GM18499 (cell line): ENCODE data around the gene SUFU.
A peak's percentile ranks its signal among the peaks of the same experiment; 100 is the strongest.

Experiments
- ATAC-seq: cut with Tn5 transposase; IDR thresholded peaks from one replicate; pipeline ENCODE4 v1.9.1; 2021; ENCODE audit warnings: moderate number of reproducible peaks; ENCODE audit not compliant: insufficient read depth, unreplicated experiment

Gene SUFU

GRCh38 chr10:102545265-102545871, 41.6 kb downstream of the SUFU start:
- ATAC-seq, result no peak

- no peak for ATAC-seq
Measured at GRCh38 chr10:102545997-102546396, 42.2 kb downstream of the SUFU start.

DNA sequence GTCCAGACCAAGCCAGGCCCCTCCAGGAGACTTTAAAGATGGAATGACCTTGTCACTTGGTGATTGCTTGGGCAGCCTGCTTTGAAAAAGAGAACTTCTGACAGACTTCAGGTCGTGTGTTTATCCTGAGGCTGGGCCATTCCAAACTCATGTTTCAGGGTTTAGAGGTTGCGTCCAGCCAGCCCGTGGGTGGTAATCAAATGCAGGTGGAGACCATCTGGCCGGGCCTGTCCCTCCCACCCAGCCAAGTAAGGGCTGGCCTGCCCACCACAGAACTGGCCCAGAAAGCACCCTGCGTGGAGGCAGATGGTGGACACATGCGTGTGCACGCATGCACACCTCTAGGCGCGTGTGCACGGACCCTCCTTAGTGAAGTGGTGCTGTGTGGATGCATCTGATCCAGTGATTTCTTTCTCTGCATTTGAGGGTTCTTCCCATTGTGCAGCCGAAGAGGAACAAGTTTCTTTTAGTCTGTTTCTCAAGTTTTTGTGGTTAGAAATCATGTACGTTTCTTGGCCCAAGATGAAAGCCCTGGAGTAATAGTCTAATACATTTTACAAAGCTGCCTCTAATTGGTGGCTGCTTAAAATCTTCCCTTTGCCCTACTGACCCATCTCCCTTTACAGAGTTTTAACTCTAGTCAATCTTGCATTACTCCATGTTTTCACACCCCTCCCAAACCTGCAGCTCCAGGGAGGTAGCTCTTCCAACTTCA, 43.0 kb downstream of the SUFU start:
- no peak for ATAC-seq

- no peak for ATAC-seq
Measured at GRCh38 chr10:102549549-102549948, 45.8 kb downstream of the SUFU start.

- no peak for ATAC-seq
Measured at GRCh38 chr10:102550636-102551210, 47.0 kb downstream of the SUFU start.

- no peak for ATAC-seq
Measured at GRCh38 chr10:102552533-102552932, 48.8 kb downstream of the SUFU start.

- no peak for ATAC-seq
Measured at GRCh38 chr10:102553771-102554170, 50.0 kb downstream of the SUFU start.

DNA sequence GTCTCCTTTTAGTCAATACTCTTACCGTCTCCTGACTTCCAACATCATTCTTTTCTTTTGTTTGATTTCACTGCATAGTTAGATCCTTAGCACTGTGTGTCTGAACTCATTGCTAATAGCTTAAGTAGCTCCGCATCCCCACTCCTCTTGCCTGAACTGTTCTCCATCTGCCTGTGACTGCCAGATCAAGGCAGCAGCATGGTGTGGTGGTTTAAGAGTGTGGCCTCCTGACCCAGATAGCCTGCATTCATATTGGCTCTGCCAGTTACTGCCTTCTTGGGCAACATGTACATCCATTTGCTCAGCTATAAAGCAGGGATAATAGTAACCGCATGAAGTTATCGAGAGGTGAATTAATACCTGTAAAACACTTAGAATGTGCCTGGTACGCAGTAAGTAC, 50.8 kb downstream of the SUFU start:
- no peak for ATAC-seq

DNA sequence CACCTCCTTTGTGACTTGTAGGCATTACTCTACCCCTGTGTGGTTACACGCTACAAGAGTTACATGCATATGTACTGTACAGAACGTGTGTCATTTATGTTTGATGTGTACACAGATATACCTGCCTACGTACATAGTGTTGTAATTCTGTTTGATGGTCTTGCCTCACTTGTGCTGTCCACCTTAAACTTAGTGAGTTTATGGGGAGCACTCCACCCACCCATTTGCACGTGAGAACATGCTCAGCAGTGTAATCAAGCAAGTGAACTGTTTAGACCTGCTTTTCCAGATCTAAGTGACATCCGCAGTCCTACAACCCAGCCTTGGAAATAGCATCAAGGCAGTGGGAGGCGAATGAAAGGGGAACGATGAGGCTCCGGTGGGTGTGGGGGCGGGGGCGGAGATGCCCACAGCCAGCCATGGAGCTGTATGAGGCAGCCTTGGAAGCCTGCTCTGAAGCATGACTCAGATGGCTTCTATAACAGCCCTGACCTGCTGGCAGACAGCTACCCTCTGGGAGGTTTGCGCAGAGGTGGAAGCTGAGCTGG, 52.1 kb downstream of the SUFU start:
- ATAC-seq, result no peak

DNA sequence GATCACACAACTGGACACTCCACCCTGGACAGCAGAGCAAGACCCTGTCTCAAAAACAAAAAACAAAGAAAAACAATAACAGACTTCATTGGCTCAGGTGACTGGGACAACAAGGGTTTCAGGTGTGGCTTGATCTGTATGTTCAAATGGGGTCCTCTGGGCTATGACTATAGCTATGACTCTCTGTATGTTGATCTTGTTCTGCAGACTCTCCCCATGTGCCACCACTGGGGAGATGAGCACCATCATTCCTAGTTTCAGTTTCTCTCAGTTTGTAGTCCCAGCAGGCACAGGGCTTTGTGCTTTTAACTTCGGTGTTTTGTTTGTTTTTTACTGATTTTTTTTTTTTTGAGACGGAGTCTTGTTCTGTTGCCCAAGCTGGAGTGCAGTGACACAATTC, 53.8 kb downstream of the SUFU start:
- no peak for ATAC-seq

GRCh38 chr10:102559764-102560163, 56.0 kb downstream of the SUFU start:
- ATAC-seq, result no peak

DNA sequence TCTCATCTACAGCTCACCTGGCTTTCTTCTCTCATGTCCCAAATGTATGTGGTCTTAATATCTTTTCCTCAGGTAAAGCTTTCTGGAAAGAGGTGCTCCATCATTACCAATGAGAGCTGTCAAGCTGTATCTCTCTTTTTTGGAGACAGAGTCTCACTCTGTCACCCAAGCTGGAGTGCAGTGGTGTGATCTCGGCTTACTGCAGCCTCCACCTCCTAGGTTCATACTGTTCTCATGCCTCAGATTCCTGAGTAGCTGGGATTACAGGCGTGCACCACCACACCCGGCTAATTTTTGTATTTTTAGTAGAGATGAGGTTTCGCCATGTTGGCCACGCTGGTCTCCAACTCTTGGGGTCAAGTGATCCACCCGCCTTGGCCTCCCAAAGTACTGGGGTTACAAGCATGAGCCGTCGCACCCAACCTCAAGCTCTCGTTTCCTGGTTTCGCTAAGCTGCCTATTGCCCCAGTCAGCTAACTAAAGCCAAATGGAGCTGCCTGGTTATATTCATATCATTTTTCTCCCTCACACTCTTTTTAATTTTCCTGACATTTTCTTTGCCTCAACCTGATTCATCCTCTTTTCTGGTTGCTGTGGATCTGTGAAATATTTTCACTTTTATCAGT, 60.5 kb downstream of the SUFU start:
- ATAC-seq, result no peak

DNA sequence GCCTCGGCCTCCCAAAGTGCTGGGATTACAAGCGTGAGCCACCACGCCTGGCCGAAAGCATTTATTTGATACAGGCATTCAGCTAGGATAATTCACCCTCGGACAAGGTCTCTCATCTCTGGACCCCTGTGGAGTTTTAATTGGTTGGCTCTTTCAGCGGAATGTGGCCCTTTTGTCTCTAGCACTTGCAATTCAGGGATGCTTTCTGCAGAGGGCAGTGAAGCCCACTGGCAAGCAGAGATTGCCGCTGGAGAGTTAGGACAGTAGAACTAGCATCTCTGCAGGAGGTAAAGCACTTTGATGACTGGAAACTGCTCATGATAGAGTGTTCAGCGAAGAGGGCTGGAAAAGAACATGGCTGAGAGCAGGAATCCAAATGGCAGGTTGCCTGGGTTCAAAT, 62.0 kb downstream of the SUFU start:
- no peak for ATAC-seq

GRCh38 chr10:102578782-102579181, 75.0 kb downstream of the SUFU start:
- no peak for ATAC-seq

GRCh38 chr10:102579328-102579727, 75.6 kb downstream of the SUFU start:
- no peak for ATAC-seq

- ATAC-seq, result no peak
Measured at GRCh38 chr10:102580230-102580629, 76.5 kb downstream of the SUFU start.

GRCh38 chr10:102581401-102581800, 77.6 kb downstream of the SUFU start:
- ATAC-seq, result no peak

DNA sequence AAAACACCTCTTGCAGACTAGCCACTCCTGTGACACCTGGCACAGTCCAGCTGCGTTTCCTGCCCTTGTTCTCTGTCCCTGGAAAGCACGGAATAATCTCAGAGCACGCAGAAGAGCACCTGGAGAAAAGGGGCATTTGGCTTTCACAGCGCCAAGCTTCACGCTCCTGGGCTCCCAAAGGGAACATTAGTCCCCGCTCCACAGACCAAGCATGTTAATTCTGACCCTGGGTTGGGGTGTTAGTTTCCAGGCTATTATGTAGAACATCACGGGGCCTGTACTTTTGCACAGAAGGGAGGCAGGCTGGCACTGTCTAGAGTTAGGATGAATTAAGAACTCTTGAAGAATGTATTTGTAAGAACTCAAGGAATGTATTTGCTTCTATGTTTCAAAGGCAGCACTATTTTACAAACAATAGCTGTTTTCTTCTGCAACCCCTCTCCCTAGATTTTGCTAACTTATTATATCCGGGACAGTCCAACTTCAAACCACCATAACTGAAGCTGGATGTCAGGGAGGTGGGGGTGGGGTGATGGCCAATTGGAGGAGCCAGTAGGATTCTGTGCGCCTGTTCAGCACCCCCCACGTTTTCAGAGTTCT, 78.3 kb downstream of the SUFU start:
- ATAC-seq, result no peak

GRCh38 chr10:102583435-102584417, 80.0 kb downstream of the SUFU start:
- ATAC-seq, result peak; percentile 78

DNA sequence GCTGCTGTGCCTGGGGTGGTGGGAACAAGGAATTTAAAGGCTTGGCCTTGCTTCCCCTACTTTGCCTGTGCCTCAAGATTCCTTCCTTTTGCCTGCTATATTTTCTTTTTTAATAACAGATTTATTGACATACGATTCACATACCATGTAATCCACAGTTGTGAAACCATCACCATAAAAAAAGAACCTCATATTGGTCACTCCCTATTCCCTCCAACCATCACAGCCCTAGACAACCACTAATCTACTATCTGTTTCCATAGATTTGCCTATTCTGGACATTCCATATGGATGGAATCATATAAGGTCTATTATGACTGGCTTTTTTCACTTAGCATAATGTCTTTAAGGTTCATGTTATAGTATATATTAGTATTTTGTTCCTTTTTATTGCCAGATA, 81.3 kb downstream of the SUFU start:
- ATAC-seq, result no peak
